Renal cortical epithelial cell (primary cell): ENCODE measurements around the gene HLA-DRB1. TPM values are rescaled to one million over a fixed set of nuclear protein-coding genes. Genes with fewer than 3 reads are reported as not detected.
"Not testable (repeated sequence)": the region's sequence is repeated elsewhere in the genome, so short reads cannot be mapped to it uniquely, and the experiment has no call there.

Experiments used
- DNase-seq: peaks from one replicate; pipeline ENCODE4 v3.0.0-alpha.2; 2011; ENCODE audit warnings: low read depth
- total RNA-seq: library from RNA; depleted of rRNA; stranded (reverse); fragments of >200 nt; gene quantifications from 2 replicates; pipeline ENCODE4 v1.2.3, GENCODE V29; 2014

Gene HLA-DRB1
- total RNA-seq, 1 donor from 2014 or later = 0.99 TPM

DNA sequence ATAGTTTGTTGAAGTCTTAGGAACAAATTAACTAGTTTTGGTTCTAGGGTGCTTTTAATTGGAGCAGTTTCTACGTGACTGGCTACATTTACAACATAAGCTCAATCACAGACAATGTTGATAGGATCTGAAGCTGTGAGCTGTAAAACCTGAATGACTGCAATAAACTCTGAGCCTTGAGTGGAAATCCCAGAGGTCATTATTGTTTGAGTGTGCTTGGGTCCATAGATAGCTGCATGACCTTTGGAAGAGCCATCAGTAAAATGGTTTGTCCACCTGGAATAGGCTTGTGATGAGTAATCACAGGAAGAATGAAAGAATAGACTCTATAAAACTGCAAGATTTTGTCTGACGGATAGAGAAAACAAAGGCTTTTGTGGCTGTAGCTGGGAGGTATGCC, 26.7 kb downstream of the HLA-DRB1 start:
- no peak for DNase-seq

- DNase-seq = no peak
Observed at GRCh38 chr6:32559747-32560146, 29.9 kb downstream of the HLA-DRB1 start.

GRCh38 chr6:32558426-32559057, 31.1 kb downstream of the HLA-DRB1 start:
- DNase-seq = no peak

DNA sequence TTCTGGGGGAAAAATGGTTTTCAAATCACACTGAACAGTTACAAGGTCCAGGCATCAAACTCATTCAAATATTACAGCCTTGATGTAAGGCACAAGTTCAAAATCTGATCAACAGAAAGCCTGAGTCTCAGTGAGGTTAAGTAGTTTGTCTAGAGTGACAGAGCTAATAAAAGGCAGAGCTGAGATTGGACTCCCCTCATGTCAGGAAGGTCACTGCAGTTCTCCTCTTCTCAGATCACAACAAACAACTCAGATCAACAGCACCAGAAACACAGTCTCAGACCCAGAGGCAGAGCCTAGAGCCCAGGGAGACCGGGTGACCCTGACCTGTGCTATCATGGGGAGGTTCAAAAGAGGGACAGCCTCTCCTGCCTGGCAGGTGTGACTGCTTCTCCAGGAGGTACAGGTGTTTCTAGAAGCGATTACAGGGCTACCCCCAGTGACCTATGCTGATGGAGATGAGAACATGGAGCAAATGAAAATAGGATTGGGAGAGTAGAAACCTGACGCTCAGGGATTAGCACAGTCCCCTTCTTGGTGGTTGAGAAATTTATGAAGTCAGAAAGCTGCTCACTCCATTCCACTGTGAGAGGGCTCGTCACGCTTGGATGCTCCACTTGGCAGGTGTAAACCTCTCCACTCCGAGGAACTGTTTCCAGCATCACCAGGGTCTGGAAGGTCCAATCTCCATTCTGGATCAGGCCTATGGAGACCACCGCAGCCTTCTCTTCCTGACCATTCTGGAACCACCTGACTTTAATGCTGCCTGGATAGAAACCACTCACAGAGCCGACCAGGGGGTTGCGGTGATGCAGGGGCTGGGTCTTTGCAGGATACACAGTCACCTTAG, 35.3 kb downstream of the HLA-DRB1 start:
- no peak for DNase-seq

- no peak for DNase-seq
Observed at GRCh38 chr6:32553037-32553742, 36.5 kb downstream of the HLA-DRB1 start.

GRCh38 chr6:32551410-32551809, 38.2 kb downstream of the HLA-DRB1 start:
- DNase-seq = no peak

GRCh38 chr6:32539839-32540238, 49.8 kb downstream of the HLA-DRB1 start:
- no peak for DNase-seq

DNA sequence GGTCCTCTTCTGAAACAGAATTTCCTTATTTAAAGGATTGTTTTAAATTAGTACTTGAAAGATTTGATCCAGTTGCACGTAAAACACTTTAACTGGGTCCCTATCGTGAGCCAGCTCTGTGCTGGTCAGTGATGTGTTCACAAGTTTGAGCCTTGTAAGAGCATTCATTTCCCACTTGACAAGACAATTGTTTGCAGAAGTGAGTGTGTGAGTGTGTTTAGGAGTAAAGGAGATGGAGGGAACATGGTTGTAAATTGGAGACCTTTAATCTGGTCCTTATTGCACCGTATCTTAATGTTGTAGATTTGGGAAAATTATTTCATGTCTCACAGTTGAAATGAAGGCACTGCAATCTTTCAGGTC, 59.2 kb downstream of the HLA-DRB1 start:
- not testable (repeated sequence) for DNase-seq

DNA sequence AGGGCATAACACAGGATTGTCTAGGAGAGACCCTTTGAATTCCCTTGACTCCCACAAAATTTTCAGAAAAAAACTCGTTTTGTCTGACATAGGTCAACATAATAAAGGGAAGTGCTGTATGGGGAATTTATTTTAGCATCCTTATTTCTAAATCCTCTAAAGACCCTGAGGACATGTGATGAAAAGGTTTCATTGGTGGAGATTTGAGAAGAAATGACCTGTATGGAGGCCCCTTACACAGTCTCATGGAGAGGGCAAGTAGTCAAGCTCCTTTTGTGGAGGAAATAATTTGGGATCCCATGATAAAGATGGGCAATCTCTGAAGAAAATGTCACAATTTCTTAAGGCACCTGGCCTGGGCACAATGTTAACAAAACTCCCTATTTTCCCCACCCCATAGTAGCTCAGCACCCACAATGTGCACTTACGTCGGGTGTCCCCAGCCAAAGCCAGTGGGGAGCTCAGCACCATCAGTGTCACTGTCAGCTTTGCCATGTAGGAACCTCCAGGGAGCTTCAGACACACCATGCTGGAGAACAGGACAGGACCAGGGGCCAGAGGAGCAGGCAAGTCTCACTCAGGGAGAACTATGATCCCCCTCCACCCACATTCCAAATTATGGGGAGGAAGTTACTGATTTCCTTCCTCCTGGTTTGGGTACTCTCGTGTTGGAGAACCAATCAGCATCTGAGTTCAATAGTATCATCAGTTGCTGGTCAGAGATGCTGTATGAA, 59.8 kb downstream of the HLA-DRB1 start, which contains the start of gene HLA-DRB5:
TSS of gene HLA-DRB5 (minus strand) at position 591 of the 734 bp plus-strand sequence. CDS start at position 528, 63 bp downstream.
- DNase-seq = peak; percentile 18

Other genes with a start within 250 kb of the HLA-DRB1 start
- gene TSBP1, start 217.9 kb downstream of the HLA-DRB1 start, total RNA-seq = not detected in 2 replicates
- gene BTNL2, start 182.7 kb downstream of the HLA-DRB1 start, total RNA-seq = not detected in 2 replicates
- 0.52 and 0.70 TPM in 2 replicates for gene HLA-DRA, start 150.0 kb downstream of the HLA-DRB1 start, total RNA-seq
- 0.20 and 0.87 TPM in 2 replicates for gene HLA-DRB5, start 59.6 kb downstream of the HLA-DRB1 start, total RNA-seq
- gene HLA-DQA1, start 47.6 kb upstream of the HLA-DRB1 start, total RNA-seq = 1.9 TPM in 1 of 2 replicates, not detected in the other
- gene HLA-DQB1, start 76.8 kb upstream of the HLA-DRB1 start, total RNA-seq = 1.8 and 28.0 TPM in 2 replicates
- gene HLA-DQA2, start 151.5 kb upstream of the HLA-DRB1 start, total RNA-seq = not detected in 2 replicates
- gene HLA-DQB2, start 173.7 kb upstream of the HLA-DRB1 start, total RNA-seq = not detected in 2 replicates
- under 0.01 TPM in 1 of 2 replicates, not detected in the other for gene HLA-DOB, start 227.2 kb upstream of the HLA-DRB1 start, total RNA-seq
- 14.1 and 14.4 TPM in 2 replicates for gene TAP2, start 248.9 kb upstream of the HLA-DRB1 start, total RNA-seq